Gastroesophageal sphincter (tissue), 4 donors: ENCODE measurements around the gene ZNF385B. TPM values are rescaled to one million over a fixed set of nuclear protein-coding genes. Genes with fewer than 3 reads are reported as not detected.

Experiments used
- ATAC-seq: fragments of 150-250 bp; one replicate; pipeline ENCODE4 v1.9.1; 2016; ENCODE audit warnings: mild to moderate bottlenecking, moderate library complexity
- H3K27ac ChIP-seq, 4 donors: fragments of 200-600 bp; sonication (generic) in 3 of 4; 1 replicate in 3 of 4; 2 replicates in 1 of 4; pipeline ENCODE4 v1.5.1; 2016 to 2019
- H3K27me3 ChIP-seq: fragments of 200-600 bp; sonication (generic); one replicate; pipeline ENCODE4 v1.5.1; 2019
- H3K36me3 ChIP-seq, 2 donors: fragments of 200-600 bp; sonication (generic); one replicate each; pipeline ENCODE4 v1.5.1; 2019; ENCODE audit warnings: control low read depth in 1 of 2
- H3K4me1 ChIP-seq, 3 donors: fragments of 200-600 bp; sonication (generic); 1 replicate in 2 of 3; 2 replicates in 1 of 3; pipeline ENCODE4 v1.5.1; 2016 to 2019; ENCODE audit warnings: control low read depth in 2 of 3
- H3K4me3 ChIP-seq, 2 donors: fragments of 200-600 bp; sonication (generic); one replicate each; pipeline ENCODE4 v1.5.1; 2019; ENCODE audit warnings: mild to moderate bottlenecking in 1 of 2, moderate library complexity in 1 of 2
- H3K9me3 ChIP-seq, 3 donors: fragments of 200-600 bp; sonication (generic); one replicate each; pipeline ENCODE4 v1.5.1; 2017 to 2019; ENCODE audit warnings: control low read depth in 2 of 3
- EP300 ChIP-seq: sonication (generic); formaldehyde crosslinking; IDR thresholded peaks from one replicate; pipeline ENCODE4 v1.6.1; 2017; ENCODE audit warnings: antibody characterized with exemption, mild to moderate bottlenecking
- POLR2A ChIP-seq, 2 donors: fragments of 450-650 bp; IDR thresholded peaks; one replicate each; pipeline ENCODE4 v1.6.1; 2017; ENCODE audit warnings: antibody characterized with exemption in 2 of 2, mild to moderate bottlenecking in 2 of 2, moderate library complexity in 1 of 2
- POLR2AphosphoS5 ChIP-seq: sonication (generic); formaldehyde crosslinking; IDR thresholded peaks from one replicate; pipeline ENCODE4 v1.6.1; 2017; ENCODE audit warnings: antibody characterized with exemption
- WGBS, 2 donors: methylation state at CpG; one replicate each; pipeline ENCODE4 v1.1.5; 2018; ENCODE audit warnings: low coverage in 1 of 2; 5-methylcytosine and 5-hydroxymethylcytosine counted together
- total RNA-seq, 4 donors: library from RNA; depleted of rRNA; stranded (reverse); fragments of >200 nt; gene quantifications; one replicate each; pipeline ENCODE4 v1.1.0, GENCODE V29; 2016
- TF ChIP-seq, protein P1 (sequence below), 4 experiments: fragments of 200-600 bp in 2 of 4; fragments of 450-650 bp in 2 of 4; sonication (generic) in 1 of 4; IDR thresholded peaks; one replicate each; pipeline ENCODE4 v1.5.1; 2017 to 2019; ENCODE audit warnings: antibody characterized with exemption in 4 of 4, mild to moderate bottlenecking in 2 of 4, moderate library complexity in 2 of 4

Gene ZNF385B
- total RNA-seq, 4 donors from 2014 or later = 2.7 to 7.6 (median 3.9) TPM

DNA sequence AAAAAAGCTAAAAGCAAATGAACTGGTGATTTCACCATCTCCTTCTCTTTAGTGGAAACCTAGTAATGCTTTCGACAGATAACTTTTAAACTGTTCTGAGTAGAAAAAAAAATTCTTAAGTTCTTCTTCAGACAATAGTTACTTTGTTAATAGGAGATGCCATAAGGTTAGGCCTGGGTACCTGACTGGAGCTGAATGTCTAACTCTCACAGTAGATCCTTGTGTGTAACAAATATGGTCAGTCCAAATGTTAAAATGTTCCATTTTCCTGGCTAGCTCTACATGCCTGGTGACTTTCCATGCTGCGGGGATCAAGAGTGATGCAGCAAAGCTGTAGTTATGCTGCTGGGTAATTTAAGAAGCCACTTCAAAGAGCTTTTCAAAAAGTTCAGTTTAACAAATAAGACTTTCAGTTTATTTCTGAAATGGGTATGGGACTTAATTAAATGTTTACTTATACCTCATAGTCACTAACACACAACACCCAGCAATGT, 332.8 kb downstream of the ZNF385B start:
- TF ChIP-seq POLR2A (IDR thresholded peaks at IDR 0.05) (no peak), EP300 (no peak), POLR2AphosphoS5 (no peak)
- TF ChIP-seq, protein P1, sequence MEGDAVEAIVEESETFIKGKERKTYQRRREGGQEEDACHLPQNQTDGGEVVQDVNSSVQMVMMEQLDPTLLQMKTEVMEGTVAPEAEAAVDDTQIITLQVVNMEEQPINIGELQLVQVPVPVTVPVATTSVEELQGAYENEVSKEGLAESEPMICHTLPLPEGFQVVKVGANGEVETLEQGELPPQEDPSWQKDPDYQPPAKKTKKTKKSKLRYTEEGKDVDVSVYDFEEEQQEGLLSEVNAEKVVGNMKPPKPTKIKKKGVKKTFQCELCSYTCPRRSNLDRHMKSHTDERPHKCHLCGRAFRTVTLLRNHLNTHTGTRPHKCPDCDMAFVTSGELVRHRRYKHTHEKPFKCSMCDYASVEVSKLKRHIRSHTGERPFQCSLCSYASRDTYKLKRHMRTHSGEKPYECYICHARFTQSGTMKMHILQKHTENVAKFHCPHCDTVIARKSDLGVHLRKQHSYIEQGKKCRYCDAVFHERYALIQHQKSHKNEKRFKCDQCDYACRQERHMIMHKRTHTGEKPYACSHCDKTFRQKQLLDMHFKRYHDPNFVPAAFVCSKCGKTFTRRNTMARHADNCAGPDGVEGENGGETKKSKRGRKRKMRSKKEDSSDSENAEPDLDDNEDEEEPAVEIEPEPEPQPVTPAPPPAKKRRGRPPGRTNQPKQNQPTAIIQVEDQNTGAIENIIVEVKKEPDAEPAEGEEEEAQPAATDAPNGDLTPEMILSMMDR (IDR thresholded peaks at IDR 0.05) = no peak
- Histone ChIP-seq H3K4me3 (no peak overlapping the region), H3K9me3 (no peaks in the 10 kb centered on the region), H3K27ac (no peak overlapping the region), H3K36me3 (no peaks in the 10 kb centered on the region), H3K27me3 (no peaks in the 10 kb centered on the region), H3K4me1 (no peaks in the 10 kb centered on the region)
- WGBS, 2 donors = 80 to 90% methylated on average over 2 of the region's 2 CpGs
- ATAC-seq = no peak

DNA sequence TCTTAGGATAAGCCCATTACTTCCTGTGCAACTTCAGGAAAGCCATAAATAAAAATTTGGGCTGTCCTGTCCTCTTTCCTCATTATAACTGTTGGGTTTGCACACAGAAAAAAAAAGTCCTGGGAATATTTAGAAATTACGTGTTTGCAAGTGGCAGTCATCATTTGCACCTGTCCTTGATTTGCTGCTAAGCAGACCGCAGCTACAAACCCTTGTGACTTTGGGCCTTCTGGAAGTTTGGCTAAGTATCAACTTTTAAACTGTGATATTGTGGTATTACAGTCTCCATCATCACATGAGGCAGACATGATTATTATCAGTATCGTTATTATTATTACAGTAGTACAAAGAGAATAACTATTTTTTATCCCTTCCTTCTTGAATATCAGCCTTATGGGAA, 336.1 kb downstream of the ZNF385B start:
- Histone ChIP-seq H3K9me3 (no peaks in the 10 kb centered on the region), H3K36me3 (no peaks in the 10 kb centered on the region), H3K4me1 (no peaks in the 10 kb centered on the region), H3K4me3 (no peak overlapping the region), H3K27me3 (no peaks in the 10 kb centered on the region), H3K27ac (no peak overlapping the region)
- WGBS, 2 donors = 70 to 86% methylated on average over 3 of the region's 3 CpGs
- ATAC-seq = no peak
- TF ChIP-seq, protein P1 (IDR thresholded peaks at IDR 0.05) = no peak
- TF ChIP-seq POLR2AphosphoS5 = no peak
- TF ChIP-seq POLR2A (IDR thresholded peaks at IDR 0.05) = no peak
- no peak for TF ChIP-seq EP300

DNA sequence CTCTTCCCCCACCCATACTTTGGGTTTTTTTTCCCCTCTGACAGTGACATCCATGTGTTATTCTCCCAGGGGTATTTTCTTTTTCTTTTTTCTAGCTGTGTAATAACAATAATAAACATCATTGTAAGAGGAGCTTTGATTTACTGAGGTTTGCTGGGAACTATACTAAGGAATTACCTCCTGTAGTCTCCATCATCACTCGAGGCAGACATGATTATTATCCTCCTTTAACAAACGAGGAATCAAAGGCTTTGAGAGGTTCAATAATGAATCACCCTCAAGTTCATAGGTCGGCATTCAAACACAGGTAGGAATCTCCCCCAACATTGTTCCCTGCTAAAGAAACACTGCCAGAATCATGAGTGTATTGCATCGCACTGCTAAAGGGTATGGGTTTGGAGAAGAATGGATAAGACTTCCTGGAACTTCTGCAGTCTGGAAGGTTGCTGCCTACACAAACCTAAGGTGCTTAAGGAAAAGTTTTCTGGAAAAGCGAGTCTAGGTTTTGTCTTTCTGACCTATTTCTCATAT, 336.5 kb downstream of the ZNF385B start:
- WGBS, 2 donors = 58 to 80% methylated on average over 1 to 5 of the region's 5 CpGs
- TF ChIP-seq, protein P1 (IDR thresholded peaks at IDR 0.05) = no peak
- TF ChIP-seq POLR2AphosphoS5 (no peak), POLR2A (IDR thresholded peaks at IDR 0.05) (no peak), EP300 (no peak)
- no peaks in the 10 kb centered on the region for H3K27me3 ChIP-seq
- H3K27ac ChIP-seq = no peak overlapping the region
- H3K36me3 ChIP-seq = no peaks in the 10 kb centered on the region
- H3K4me1 ChIP-seq = no peaks in the 10 kb centered on the region
- no peak overlapping the region for H3K4me3 ChIP-seq
- no peak for ATAC-seq
- no peaks in the 10 kb centered on the region for H3K9me3 ChIP-seq

DNA sequence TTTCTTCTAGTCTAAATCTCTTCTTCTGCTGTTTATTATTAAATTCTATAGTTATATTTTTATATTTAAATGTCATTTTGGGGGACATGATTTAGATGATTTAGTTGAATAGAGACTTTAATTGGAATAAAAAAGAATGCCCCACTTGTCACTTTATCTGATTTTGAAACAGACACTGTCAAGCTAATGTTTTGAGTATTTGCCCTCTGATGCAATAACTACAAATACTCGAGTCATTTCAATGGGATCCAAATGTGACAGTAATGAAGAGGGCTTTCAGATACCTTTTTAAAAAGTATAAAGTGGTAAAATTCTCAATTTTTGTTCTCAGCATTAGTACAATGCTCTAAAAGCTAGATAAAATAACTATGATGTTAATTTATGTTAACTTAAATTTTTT, 339.5 kb downstream of the ZNF385B start:
- H3K36me3 ChIP-seq = no peaks in the 10 kb centered on the region
- WGBS, 2 donors = 56 to 85% methylated on average over 1 of the region's 1 CpG
- no peak for ATAC-seq
- H3K27me3 ChIP-seq = no peaks in the 10 kb centered on the region
- H3K4me3 ChIP-seq = no peak overlapping the region
- no peak for TF ChIP-seq POLR2A (IDR thresholded peaks at IDR 0.05)
- no peaks in the 10 kb centered on the region for H3K9me3 ChIP-seq
- H3K4me1 ChIP-seq = no peaks in the 10 kb centered on the region
- H3K27ac ChIP-seq = no peak overlapping the region

DNA sequence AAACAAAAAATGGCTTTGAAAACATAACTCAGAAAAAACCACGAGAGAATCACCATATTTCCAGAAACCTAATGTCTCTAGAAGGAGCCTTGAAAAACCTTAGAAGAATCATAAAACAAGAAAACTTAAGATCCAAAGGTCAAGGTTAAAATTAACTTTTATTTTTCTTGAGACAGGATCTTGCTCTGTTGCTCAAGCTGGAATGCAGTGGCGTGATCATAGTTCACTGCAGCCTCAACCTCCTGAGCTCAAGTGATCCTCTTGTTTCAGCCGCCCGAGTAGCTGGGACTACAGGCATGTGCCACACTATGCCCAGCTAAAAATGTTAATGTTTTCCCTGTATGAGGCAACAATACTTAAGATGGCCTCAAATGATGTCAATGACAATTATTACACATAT, 342.6 kb downstream of the ZNF385B start:
- Histone ChIP-seq H3K4me3 (no peak overlapping the region), H3K27me3 (no peaks in the 10 kb centered on the region), H3K27ac (no peak overlapping the region), H3K9me3 (peaks cover 0 to 4% (median 0%) of the 10 kb centered on the region in 3 donors), H3K36me3 (no peaks in the 10 kb centered on the region), H3K4me1 (no peaks in the 10 kb centered on the region)
- no peak for ATAC-seq
- WGBS, 2 donors = 83% methylated on average over 1 to 4 of the region's 4 CpGs
- TF ChIP-seq POLR2AphosphoS5 (no peak), POLR2A (IDR thresholded peaks at IDR 0.05) (no peak), EP300 (no peak)
- TF ChIP-seq, protein P1 (IDR thresholded peaks at IDR 0.05) = no peak
